ENCODE results near the gene SEC31A.

DNA sequence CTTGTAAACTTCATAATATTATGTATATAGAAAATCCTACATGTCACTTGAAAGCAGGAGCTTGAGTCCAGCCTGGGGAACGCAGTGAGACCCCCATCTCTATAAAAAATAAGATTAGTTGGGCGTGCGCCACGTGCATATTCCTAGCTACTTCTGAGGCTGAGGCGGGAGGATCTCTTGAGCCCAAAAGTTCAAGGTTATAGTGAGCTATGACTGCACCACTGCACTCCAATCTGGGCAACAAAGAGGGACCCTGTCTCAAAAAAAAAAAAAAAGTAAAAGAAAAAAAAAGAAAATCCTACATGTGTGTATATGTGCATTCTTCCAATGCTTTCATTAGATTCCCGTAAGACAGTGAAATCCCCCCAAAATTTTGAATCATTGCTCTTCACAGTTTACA, 1.7 kb downstream of the SEC31A start:
- no peak for TF ChIP-seq EZH2 (IDR thresholded peaks at IDR 0.05)
- TF ChIP-seq, protein P1, sequence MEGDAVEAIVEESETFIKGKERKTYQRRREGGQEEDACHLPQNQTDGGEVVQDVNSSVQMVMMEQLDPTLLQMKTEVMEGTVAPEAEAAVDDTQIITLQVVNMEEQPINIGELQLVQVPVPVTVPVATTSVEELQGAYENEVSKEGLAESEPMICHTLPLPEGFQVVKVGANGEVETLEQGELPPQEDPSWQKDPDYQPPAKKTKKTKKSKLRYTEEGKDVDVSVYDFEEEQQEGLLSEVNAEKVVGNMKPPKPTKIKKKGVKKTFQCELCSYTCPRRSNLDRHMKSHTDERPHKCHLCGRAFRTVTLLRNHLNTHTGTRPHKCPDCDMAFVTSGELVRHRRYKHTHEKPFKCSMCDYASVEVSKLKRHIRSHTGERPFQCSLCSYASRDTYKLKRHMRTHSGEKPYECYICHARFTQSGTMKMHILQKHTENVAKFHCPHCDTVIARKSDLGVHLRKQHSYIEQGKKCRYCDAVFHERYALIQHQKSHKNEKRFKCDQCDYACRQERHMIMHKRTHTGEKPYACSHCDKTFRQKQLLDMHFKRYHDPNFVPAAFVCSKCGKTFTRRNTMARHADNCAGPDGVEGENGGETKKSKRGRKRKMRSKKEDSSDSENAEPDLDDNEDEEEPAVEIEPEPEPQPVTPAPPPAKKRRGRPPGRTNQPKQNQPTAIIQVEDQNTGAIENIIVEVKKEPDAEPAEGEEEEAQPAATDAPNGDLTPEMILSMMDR (IDR thresholded peaks at IDR 0.05), result no peak

Data from neural progenitor cell (in vitro differentiated cells).